GM12878 (cell line): ENCODE results near the gene ABCG4. TPM values are rescaled to one million over a fixed set of nuclear protein-coding genes. Genes with fewer than 3 reads are reported as not detected.

Experiments used
- ATAC-seq: fragments of 200-7000 bp; cut with Tn5 transposase; 3 replicates; pipeline ENCODE4 v1.9.1; 2020; ENCODE audit warnings: mild to moderate bottlenecking, moderate library complexity
- BruUV-seq: library from RNA; stranded (reverse); fragments of 400-500 nt; replicated peaks from 2 replicates; lab custom pipeline; 2021; lab: Mats Ljungman, UMichigan
- CTCF ChIA-PET: fragments of 300-600 bp; sonication (Branson Sonifier 250); formaldehyde crosslinking; extraction: SDS; loops from one replicate; lab custom pipeline; 2021; ENCODE audit warnings: inconsistent platforms; lab: Yijun Ruan, JAX
- POLR2A ChIA-PET: fragments of 350-600 bp; formaldehyde crosslinking; extraction: SDS; loops from one replicate; lab custom pipeline; 2021; ENCODE audit warnings: inconsistent platforms; lab: Charles Lee
- RAD21 ChIA-PET: fragments of 300-600 bp; sonication (Branson Sonifier 250); formaldehyde crosslinking; loops from one replicate; lab custom pipeline; 2023; ENCODE audit warnings: antibody characterized with exemption; ENCODE audit not compliant: unreplicated experiment; lab: Charles Lee
- SMC1A ChIA-PET: fragments of 300-600 bp; sonication (Branson Sonifier 250); formaldehyde crosslinking; loops from one replicate; lab custom pipeline; 2023; ENCODE audit not compliant: unreplicated experiment, uncharacterized antibody; lab: Charles Lee
- DNase-seq: peaks from one replicate; pipeline ENCODE4 v3.0.0-alpha.2; 2011; ENCODE audit warnings: low read depth, low spot score
- FAIRE-seq: peaks from 3 replicates; lab custom pipeline; 2011; peaks lifted over from hg19 to GRCh38; lab: Jason Lieb, UNC
- H2AFZ ChIP-seq: 2 replicates; pipeline ENCODE4 v1.6.0; 2011; ENCODE audit warnings: low read depth, low read length, control low read depth; ENCODE audit not compliant: control insufficient read depth
- H3K27ac ChIP-seq: 2 replicates; pipeline ENCODE4 v1.5.1; 2011; ENCODE audit warnings: control low read depth; ENCODE audit not compliant: control insufficient read depth, insufficient read depth
- H3K27me3 ChIP-seq, 2 experiments: replicated peaks in 1 of 2; 2 replicates each; pipeline versions ENCODE4 v1.6.0 to v1.6.1; 2011; ENCODE audit warnings: low read length in 1 of 2; ENCODE audit not compliant: control insufficient read depth in 2 of 2, insufficient read depth in 2 of 2
- H3K36me3 ChIP-seq, 2 experiments: 2 replicates each; pipeline ENCODE4 v1.5.1; 2011; ENCODE audit warnings: low read length in 1 of 2; ENCODE audit not compliant: control insufficient read depth in 2 of 2, insufficient read depth in 2 of 2
- H3K4me1 ChIP-seq: 2 replicates; pipeline ENCODE4 v1.6.1; 2011; ENCODE audit warnings: mild to moderate bottlenecking, low read length, moderate library complexity, mixed read lengths; ENCODE audit not compliant: control insufficient read depth, insufficient read depth
- H3K4me2 ChIP-seq: 2 replicates; pipeline ENCODE4 v1.6.0; 2011; ENCODE audit warnings: control low read depth; ENCODE audit not compliant: control insufficient read depth, insufficient read depth
- H3K4me3 ChIP-seq: fragments of 200-600 bp; sonication (generic); 2 replicates; pipeline ENCODE4 v1.5.1; 2016
- H3K79me2 ChIP-seq: 2 replicates; pipeline ENCODE4 v1.6.0; 2011; ENCODE audit warnings: low read length; ENCODE audit not compliant: control insufficient read depth, insufficient read depth
- H3K9ac ChIP-seq: 2 replicates; pipeline ENCODE4 v1.8.0; 2011; ENCODE audit warnings: low read length, control low read depth, mixed read lengths; ENCODE audit not compliant: control insufficient read depth, insufficient read depth
- H3K9me3 ChIP-seq: replicated peaks from 3 replicates; pipeline ENCODE4 v1.5.1; 2011; ENCODE audit warnings: mild to moderate bottlenecking, low read length; ENCODE audit not compliant: control insufficient read depth, insufficient read depth
- H4K20me1 ChIP-seq: 2 replicates; pipeline ENCODE4 v1.6.0; 2011; ENCODE audit not compliant: control insufficient read depth, insufficient read depth
- BCL3 ChIP-seq: IDR thresholded peaks from 2 replicates; pipeline ENCODE4 v1.6.1; 2011; ENCODE audit warnings: borderline replicate concordance, low read depth, mild to moderate bottlenecking, moderate library complexity, low read length; ENCODE audit not compliant: insufficient read depth, poor library complexity, severe bottlenecking
- BCLAF1 ChIP-seq: fragments of 450-650 bp; IDR thresholded peaks from 2 replicates; pipeline ENCODE4 v1.6.1; 2017; ENCODE audit warnings: antibody characterized with exemption, mild to moderate bottlenecking, moderate library complexity
- CBX3 ChIP-seq: fragments of 200-600 bp; sonication (generic); IDR thresholded peaks from 2 replicates; pipeline ENCODE4 v1.6.1; 2016; ENCODE audit warnings: low read depth, borderline replicate concordance
- EGR1 ChIP-seq, 2 experiments: IDR thresholded peaks; 1 replicate in 1 of 2; 2 replicates in 1 of 2; pipeline ENCODE4 v1.6.1; 2011 to 2012; ENCODE audit warnings: low read depth in 2 of 2, low read length in 2 of 2, borderline replicate concordance in 1 of 2, mild to moderate bottlenecking in 1 of 2, moderate library complexity in 1 of 2
- IKZF2 ChIP-seq, 2 experiments: fragments of 450-650 bp; IDR thresholded peaks; 2 replicates each; pipeline ENCODE4 v1.6.1; 2017; ENCODE audit warnings: mild to moderate bottlenecking in 2 of 2, moderate library complexity in 2 of 2
- MLLT1 ChIP-seq: fragments of 450-650 bp; IDR thresholded peaks from 2 replicates; pipeline ENCODE4 v1.6.1; 2016; ENCODE audit warnings: mild to moderate bottlenecking
- RFX5 ChIP-seq: IDR thresholded peaks from 2 replicates; pipeline ENCODE4 v1.6.1; 2011; ENCODE audit warnings: low read depth, low read length, improper control_type of control experiment
- STAT1 ChIP-seq: fragments of 450-650 bp; conservative IDR thresholded peaks from 2 replicates; pipeline ENCODE4 v1.6.1; 2014; ENCODE audit warnings: antibody characterized with exemption, mild to moderate bottlenecking
- TARDBP ChIP-seq: IDR thresholded peaks from 2 replicates; pipeline ENCODE4 v1.6.1; 2016; ENCODE audit warnings: borderline replicate concordance
- WGBS: methylation state at CpG from one replicate; pipeline ENCODE4 v1.1.6; 2016; ENCODE audit warnings: low lambda C conversion rate; ENCODE audit not compliant: insufficient replicate concordance, insufficient coverage; ENCODE audit errors: missing lambda C conversion rate; 5-methylcytosine and 5-hydroxymethylcytosine counted together
- in situ Hi-C: fragments of 300-500 bp; cut with MboI; formaldehyde crosslinking; loops from 9 replicates; pipeline ENCODE4 v1.14.3; 2018; ENCODE audit warnings: mixed read lengths
- intact Hi-C: fragments of 100-400 bp; cut with micrococcal nuclease; formaldehyde crosslinking; loops from one replicate; pipeline ENCODE4 v1.14.2; 2022; ENCODE audit not compliant: unreplicated experiment
- polyA plus RNA-seq, 11 experiments: library from polyadenylated mRNA; depleted of rRNA in 4 of 11; unstranded in 6 of 11; stranded (reverse) in 5 of 11; fragments of >200 nt; fragmentation: Nextera tagmentation in 4 of 11; fragmentation: Illumina TruSeq in 1 of 11; extraction: Ambion mirVana in 4 of 11; extraction: Trizol in 1 of 11; gene quantifications; 1 replicate in 1 of 11; 2 replicates in 10 of 11; pipeline versions ENCODE4 v1.2.1 to v1.2.3, GENCODE V29; 2011 to 2016; ENCODE audit warnings: inconsistent platforms in 2 of 11, missing spikeins in 2 of 11, low read depth in 1 of 11
- total RNA-seq, 4 experiments: library from RNA; depleted of rRNA in 3 of 4; stranded (reverse); fragments of >200 nt in 3 of 4; fragmentation: Illumina TruSeq in 1 of 4; extraction: Trizol in 1 of 4; gene quantifications; 2 replicates each; pipeline versions ENCODE4 v1.2.1 to v1.2.3, GENCODE V29; 2013 to 2021
- TF ChIP-seq, protein P1 (sequence below): fragments of 150-350 bp; IDR thresholded peaks from 2 replicates; pipeline ENCODE4 v1.6.1; 2014; ENCODE audit warnings: mild to moderate bottlenecking, low read depth, low read length

The ABCG4 gene
- total and polyA plus RNA-seq, 10 of the 15 experiments (the other 5 are each of a cell fraction or from before 2014, with no cell fraction given) = not detected

GRCh38 chr11:119153049-119153818 lies 4.4 kb downstream of the ABCG4 start:
- H3K4me1 ChIP-seq = no peaks in the 10 kb centered on the region
- H3K4me2 ChIP-seq = no peak overlapping the region
- in situ Hi-C loops = no loop called here
- no peaks in the 10 kb centered on the region for H3K79me2 ChIP-seq
- H3K4me3 ChIP-seq = no peak overlapping the region
- POLR2A ChIA-PET = interaction anchor here (0.5 kb wide), 1 partner anchor 130 kb away, joined by 4 read pairs; no protein-coding TSS in a partner anchor
- no peak overlapping the region for H3K27ac ChIP-seq
- no peaks in the 10 kb centered on the region for H4K20me1 ChIP-seq
- WGBS = 36% methylated on average over 9 of the region's 9 CpGs
- FAIRE-seq (no peak), DNase-seq (no peak), ATAC-seq (no peak)
- intact Hi-C loops = no loop called here
- SMC1A ChIA-PET = interaction anchor here (1.0 to 2.0 kb wide), 4 partner anchors 10 to 174 kb away, joined by 3 to 5 read pairs (median 4); partner anchors contain the start of gene HINFP
- H3K27me3 ChIP-seq = peaks cover 12 to 13% of the 10 kb centered on the region in 2 experiments; a peak in 3 of 4 replicates
- H2AFZ ChIP-seq = no peak overlapping the region
- RAD21 ChIA-PET = interaction anchor here (1.2 kb wide), 1 partner anchor 185 kb away, joined by 3 read pairs; no protein-coding TSS in a partner anchor
- no peak overlapping the region for H3K9ac ChIP-seq
- H3K36me3 ChIP-seq = no peaks in the 10 kb centered on the region
- BruUV-seq = no TSS peak
- CTCF ChIA-PET = interaction anchor here (1.1 to 2.5 kb wide), 5 partner anchors 16 to 171 kb away, joined by 3 to 5 read pairs (median 4); partner anchors contain the start of genes HMBS and NLRX1
- no peaks in the 10 kb centered on the region for H3K9me3 ChIP-seq
- TF ChIP-seq CBX3 (no peak), MLLT1 (no peak), IKZF2 (IDR thresholded peaks at IDR 0.05) (no peak), BCLAF1 (no peak), TARDBP (no peak), RFX5 (no peak), EGR1 (IDR thresholded peaks at IDR 0.05; ENCODE audit: borderline replicate concordance in 1 of 2, low read depth in 2 of 2, low read length in 2 of 2) (no peak), BCL3 (no peak), STAT1 (no peak)
- TF ChIP-seq, protein P1, sequence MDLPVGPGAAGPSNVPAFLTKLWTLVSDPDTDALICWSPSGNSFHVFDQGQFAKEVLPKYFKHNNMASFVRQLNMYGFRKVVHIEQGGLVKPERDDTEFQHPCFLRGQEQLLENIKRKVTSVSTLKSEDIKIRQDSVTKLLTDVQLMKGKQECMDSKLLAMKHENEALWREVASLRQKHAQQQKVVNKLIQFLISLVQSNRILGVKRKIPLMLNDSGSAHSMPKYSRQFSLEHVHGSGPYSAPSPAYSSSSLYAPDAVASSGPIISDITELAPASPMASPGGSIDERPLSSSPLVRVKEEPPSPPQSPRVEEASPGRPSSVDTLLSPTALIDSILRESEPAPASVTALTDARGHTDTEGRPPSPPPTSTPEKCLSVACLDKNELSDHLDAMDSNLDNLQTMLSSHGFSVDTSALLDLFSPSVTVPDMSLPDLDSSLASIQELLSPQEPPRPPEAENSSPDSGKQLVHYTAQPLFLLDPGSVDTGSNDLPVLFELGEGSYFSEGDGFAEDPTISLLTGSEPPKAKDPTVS = no peak
